GM19372 (cell line): ENCODE results near the gene GAK.

ENCODE experiments used
- ATAC-seq: cut with Tn5 transposase; IDR thresholded peaks from one replicate; pipeline ENCODE4 v1.9.1; 2021; ENCODE audit warnings: mild to moderate bottlenecking, low read depth, moderate library complexity; ENCODE audit not compliant: unreplicated experiment

GAK gene

DNA sequence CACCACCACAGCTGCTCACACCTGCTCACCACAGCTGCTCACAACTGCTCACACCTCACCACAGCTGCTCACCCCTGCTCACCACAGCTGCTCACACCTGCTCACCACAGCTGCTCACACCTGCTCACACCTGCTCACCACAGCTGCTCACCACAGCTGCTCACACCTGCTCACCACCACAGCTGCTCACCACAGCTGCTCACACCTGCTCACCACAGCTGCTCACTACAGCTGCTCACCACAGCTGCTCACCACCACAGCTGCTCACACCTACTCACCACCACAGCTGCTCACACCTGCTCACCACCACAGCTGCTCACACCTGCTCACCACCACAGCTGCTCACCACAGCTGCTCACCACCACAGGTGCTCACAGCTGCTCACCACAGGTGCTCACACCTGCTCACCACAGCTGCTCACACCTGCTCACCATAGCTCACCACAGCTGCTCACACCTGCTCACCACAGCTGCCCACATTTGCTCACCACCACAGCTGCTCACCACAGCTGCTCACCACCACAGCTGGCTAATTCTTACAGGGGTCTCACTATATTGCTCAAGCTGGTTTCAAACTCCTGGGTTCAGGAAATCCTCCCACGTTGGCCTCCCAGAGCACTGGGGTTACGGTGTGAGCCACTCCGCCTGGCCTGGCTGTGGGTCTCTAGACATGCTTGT is 75.8 kb downstream of the GAK start:
- ATAC-seq: no peak

DNA sequence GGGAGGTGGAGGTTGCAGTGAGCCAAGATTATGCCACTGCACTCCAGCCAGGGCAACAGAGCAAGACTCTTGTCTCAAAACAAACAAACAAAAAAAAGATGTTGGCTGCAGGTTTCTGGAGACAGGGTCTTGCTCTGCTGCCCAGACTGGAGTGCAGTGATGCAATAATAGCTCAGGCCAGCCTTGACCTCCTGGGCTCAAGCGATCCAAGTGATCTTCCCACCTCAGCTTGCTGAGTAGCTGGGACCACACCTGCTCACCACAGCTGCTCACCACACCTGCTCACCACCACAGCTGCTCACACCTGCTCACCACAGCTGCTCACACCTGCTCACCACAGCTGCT is 76.3 kb downstream of the GAK start:
- ATAC-seq: no peak

DNA sequence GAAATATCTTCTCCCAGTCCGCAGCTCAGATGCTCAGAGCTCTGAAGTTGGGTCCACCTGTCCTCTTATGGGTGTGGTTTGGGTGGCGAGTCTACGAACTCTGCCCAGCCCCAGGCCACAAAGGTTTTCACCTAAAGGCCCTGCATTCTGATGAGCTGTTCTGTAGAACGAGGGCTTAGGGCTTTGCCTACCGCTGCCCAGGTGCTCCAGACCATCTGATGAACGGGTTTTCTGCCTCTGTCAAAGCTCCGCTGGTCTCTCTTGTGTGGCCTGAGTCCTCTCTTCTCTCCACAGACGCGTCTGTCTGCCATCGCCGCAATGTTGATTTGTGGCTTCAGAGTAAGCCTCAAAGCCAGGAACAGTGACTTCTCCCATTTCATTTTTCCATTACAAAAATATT is 77.8 kb downstream of the GAK start:
- no peak for ATAC-seq

DNA sequence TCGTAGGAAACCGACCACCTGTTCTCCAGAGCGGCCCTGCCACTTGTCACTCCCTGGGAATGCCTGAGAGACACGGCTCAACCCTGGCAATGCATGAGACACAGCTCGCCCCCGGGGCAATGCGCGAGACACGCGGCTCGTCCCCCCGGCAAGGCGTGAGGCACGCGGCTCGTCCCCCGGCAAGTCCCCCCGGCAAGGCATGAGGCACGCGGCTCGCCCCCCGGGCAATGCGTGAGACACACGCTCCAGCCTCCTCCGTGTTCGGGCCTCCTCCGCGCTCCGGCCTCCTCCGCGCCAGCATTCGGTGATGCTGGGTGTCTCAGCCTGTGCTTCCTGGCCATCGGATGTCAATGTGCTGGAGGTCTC is 78.7 kb downstream of the GAK start:
- no peak for ATAC-seq

DNA sequence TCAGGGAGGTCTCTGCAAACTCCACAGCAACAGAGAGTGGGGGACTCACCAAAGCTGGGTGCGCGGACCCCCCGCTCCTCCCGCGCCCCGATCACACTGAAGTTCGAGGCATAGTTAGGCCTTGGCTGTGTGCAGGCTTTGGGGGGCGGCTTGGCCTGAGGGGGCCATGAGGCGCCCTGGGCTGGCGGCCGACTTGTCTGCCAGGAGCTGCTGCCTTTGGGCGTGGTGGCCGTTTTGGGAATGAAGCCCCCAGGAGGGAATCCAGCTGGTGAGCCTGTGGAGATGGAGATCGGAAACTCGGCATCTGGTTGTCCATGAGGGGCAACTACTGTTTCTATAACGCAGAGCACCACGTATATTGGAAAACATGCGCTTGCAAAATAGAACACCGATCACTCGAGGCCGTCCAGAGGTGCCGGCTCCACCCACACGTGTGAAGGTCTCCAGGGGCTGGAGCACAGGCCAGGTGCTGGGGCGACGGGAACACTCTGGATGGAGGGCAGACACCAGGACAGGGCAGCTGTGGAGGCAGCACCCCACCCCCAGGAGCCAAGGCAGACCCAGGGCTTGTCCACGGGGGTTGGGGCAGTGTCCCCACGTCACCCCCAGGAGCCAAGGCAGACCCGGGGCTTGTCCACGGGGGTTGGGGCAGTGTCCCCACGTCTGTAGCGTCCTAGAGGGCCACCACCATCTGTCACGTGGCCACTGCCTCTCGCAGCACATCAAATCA is 80.2 kb downstream of the GAK start:
- no peak for ATAC-seq

DNA sequence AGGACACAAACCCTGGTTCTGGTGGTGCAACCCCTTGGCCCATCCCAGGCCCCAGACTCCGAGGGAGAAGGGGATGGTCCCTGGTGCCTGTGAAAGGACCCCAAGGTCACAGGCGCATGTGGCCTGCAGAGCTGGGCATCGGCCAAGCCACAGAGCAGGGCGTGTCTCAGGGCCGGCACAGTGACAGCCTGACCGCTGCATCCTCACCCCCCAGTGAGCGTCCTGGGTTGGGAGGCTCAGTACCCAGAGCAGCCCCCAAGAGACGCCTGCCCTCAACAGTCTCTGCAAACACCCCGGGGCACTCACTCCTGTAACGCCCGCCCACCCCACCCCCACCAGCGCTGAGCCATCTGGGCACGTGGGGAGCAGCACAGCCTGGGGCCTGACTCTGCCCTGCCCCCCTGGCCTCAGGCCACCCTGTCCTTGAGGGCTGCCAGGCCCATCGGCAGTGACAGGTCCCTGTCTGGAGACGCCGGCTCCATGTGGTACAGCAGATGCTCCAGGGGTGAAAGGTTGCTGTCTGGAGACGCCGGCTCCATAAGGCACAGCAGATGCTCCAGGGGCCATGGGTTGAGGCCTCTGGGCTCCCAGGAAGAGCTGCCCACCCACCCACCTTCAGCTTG is 81.7 kb downstream of the GAK start:
- no peak for ATAC-seq

DNA sequence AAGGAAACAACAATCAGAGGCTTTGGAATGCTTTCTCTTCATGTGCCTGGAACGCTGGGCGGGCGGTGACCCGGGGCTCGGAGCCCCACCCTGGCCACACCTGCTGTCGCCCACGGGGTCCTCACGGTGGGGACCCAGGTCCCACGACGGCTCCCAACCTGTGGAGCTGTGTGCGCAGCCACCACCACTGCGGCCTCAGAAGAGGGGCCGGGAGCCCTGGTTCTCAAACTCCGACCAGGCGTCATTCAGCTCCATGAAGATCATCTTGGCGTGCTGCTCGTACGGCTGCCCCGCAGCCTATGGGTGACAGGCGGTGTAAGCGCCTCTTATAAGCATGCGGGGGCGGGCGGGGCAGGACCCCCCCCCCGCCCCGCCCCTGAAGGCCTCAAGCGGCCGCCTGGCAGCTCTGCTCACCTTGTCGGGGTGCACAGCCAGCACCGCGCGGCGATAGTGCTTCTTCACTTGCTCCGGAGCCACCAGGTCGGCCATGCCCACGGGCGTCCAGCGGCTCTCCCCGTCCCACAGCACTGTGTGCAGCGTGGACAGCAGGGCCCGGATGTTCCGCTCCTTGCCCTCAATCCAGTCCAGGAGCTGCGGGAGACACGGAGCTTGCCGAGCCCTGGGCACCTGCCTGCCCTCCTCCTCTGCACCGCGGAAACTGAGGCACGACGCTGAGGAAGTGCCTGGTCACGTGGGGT is 82.5 kb downstream of the GAK start:
- ATAC-seq: no peak

DNA sequence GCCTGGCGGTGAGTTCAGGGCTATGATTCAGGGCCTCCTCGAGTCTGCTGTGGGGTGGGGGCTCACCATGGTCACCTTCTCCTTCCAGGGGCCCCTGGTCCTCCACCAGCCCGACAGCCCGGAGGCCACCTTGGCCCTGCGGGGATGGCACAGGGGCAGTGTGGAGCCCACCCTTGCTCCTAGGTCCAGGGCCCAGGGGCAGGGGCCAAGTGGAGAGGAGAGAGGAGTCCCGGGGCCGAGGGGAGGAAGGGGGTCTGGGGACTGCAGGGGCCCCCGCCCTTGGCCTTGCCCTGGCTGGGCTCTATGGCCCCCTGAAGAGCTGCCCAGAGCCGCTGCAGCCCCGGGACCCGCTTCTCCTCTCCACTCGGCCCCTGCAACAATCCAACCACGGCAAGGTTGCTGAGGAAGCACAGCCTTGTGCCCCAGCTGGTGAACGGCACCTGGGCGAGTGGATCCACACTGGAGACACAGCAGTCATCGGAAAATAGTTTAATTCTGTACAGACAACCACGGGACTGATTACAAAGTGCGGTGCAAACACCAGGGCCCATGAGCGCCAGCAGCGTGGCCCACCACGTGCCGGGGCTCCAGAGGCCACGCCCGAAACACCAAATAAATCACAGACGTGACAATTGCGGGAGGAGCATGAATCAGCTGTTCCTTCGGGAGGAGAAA is 83.2 kb downstream of the GAK start:
- no peak for ATAC-seq

DNA sequence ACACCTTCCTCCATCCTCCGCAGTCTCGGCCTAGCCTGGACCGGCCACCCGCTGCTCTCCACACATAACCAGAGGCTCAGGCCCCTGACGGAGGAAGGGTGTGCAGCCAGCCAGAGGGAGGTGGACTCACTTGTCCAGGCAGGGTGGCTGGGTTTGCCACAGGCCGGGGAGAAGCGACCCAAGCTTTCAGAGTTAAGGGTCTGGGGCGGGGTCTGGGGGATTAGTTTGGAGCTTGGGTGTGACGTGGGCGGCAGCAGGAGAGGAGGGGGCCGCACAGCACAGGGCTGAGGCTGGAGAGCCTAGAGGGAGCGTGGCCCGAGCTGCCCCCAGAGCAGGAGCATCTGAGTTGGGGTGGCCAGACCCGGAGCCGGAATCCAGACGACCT is 83.8 kb downstream of the GAK start:
- ATAC-seq: no peak

DNA sequence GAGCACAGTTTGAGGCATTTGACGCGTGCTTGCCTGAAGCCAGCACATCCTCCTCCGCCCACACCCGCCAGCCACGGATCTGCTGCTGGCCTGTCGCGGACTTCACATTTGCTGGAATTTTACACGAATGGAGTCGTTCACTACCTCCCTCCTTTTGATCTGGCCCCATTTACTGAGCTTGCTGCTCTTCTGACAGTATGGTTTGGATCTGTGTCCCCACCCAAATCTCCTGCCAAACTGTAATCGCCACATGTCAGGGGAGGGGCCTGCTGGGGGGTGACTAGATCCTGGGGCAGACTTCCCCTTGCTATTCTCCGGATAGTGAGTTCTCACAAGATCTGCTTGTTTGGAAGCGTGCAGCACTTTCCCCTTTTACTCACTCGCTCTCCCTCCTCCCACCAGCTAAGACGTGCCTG is 86.3 kb downstream of the GAK start:
- no peak for ATAC-seq

DNA sequence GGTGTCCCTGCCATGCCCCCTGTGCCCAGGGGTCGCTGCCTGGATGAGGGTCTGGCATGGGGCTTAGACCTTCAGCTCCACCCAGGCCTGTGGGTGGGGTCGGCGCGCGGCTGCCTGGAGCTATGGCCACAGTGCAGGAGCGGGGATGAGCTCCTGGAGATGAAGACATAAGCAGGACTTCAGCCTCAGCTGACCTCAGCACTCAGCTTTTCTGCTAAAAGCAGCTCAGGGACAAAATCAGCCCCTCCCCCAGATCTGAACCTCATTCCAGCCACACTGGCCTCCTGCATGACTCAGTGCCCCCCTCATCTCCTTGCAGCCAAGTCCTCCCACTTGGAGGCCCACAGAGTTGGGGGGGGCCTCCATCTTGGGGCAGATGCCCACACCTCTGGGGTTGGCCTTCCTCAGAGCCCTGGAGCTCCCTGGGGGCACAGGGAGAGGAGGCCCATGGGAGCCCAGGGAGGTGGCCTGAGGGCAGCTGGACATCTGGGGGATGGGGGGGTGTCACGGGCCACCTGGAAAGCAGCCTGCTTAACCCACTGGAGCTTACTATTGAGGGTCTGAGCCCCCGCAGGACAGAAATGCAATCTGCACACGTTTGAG is 86.8 kb downstream of the GAK start:
- no peak for ATAC-seq

DNA sequence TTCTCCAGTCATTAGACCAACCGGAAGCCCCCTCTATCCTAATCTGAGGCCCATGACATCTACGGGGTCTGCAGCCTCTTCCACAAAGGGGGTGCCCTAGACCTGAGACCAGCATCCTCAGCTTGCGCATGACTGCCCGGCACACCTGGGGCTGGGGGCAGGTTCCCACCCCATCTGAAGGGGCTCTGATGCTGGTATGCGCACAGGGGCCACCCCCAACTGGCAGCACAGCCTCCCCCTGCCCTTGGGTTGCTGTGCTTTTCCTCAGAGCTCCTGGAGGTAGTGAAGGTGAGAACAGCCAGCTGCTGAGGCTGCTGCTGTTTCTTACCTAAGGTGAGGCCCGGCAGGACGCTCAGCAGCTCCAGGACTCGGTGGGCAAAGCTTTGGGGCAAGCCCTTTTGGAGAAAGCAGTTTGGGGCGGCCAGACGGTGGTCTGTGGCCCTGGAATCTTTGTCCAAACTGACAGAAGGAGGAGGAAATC is 87.3 kb downstream of the GAK start:
- ATAC-seq: no peak

DNA sequence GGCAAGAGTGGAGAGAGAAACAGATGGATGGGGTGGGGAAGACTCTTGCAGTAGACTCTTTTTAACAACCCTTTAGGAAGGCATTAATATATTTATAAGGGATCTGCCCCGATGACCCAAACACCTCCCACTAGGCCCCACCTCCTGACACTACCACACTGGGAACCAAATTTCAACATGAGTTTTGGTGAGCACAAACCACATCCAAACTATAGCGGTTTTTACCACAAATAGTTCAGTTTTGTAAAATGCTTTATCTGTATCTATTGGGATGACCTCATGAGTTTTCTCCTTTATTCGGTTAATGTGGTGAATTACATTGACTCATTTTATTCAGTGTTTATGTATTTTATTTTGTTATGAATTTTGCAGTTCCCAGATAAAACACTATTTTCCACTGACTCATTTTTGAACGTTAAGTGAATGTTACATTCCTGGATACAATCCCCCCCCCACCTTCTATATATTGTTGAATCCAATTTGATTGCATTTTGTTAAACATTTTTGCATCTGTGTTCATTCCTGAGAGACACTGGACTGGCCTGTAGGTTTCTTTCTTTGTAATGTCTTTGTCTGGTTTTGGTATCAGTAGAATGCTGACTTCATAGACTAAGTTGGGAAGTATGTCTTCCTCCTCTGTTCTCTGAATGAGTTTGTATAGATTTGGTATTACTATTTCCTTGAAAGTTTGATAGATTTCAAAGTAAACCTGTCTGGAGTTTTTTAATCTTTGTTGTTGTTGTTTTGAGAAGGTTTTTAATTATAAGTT is 92.3 kb downstream of the GAK start:
- no peak for ATAC-seq

DNA sequence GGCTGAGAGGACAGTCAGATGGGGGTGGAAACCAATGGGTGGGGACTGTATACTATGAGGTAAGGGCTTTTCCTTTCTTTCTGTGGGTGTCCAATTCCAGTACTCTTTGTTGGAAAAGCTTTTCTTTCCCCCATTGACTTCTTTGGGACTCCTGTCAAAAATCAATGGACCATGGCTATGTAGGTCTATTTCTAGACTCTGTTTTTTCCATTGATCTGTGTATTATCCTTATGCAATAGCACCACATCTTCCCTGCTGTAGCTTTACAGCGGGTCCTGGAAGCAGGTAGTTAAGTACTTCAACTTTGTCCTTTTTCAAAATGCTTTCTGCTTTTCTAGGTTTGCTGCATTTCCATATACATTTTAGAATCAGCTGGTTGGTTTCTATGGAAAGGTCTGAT is 94.3 kb downstream of the GAK start:
- ATAC-seq: no peak

DNA sequence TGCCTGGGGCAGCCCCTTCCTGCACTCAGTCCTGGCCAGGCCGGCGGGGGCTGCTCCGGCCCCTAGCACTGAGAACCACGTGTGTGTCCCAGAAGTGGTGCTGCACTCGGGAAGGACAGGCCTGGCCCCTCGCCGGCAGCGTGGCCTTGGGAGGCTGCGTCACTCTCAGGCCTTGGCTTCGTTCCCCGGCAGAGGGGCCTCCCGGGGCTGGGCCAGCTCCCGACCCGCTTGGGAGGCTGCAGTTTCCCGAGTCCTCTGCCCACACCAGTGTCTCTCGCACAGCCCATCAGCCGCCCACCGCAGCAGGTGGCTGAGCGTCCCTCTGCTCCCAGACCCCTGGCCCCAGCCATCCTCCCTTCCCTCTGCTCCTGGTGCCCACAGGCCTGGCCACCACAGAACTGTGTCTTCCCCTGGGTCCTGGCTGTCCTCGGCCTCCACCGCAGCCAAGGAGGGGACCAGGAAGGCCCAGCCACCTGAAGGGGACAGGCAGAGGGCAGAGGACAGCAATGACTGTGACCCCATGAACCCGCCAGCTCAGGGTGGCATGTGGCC is 95.3 kb downstream of the GAK start:
- no peak for ATAC-seq

DNA sequence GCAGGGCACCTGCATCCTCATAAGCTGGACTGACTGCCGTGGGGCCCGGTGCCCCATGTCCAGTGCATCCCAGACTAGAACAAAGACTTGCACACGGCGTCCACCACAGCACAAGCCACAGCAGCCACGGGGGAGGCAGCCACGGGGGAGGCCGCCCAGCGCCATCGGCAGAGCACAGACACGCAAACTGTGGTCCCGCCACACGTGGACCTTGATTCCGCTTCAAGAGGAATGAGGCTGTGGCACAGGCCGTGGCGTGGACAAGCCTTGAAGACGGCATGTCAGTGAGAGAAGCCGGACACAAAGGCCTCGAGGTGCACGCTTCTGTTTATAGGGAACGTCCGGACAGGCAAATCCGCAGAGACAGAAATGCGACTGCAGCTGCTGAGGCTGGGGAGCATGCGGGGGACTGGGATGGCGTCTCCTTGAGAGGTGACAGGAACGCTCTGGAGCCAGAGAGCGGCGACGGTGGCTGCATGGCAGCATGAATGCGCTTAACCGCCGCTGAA is 96.1 kb downstream of the GAK start:
- no peak for ATAC-seq

DNA sequence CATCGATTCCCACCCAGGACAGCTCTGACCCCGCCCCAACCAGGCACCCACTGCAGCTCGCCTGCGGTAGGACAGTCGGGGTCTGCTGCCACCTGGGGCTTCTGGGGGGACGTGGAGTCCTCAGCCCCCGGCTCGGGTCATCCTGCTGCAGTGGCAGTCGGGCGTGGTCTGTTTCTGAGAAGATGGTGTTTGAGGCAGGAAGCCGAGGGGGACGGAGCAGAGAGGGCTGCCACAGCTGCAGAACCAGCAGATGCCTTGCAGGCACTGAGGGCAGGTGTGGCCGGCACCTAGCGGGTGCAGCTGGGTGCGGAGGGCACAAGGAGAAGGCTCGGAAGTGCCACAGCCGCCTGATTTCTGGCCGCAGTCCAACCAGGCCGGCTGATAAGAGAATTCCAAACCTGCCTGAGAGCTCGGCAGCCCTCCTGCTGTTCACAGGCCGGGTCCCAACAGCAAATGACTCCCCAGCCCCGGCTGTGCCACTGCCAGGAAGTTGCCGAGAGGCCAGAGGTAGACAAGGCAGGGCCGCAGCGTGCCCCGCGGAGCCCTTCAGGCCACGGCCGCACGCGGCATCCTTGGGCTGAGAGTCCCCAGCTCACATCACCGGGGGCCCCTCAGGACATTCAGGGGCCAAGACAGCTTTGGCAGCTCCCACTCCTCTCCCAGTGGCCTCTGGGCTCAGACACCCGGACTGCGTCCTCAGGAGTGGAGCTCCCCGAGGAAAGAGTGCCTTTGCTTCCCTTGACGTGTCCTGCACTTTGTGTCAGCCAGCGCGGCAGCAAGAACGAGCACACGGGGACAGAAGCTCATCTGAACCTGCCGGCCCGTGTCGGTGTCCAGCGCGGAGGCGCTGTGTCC is 96.7 kb downstream of the GAK start:
- no peak for ATAC-seq
